ENCODE results near the gene NFE2. TPM values are rescaled to one million over a fixed set of nuclear protein-coding genes. Genes with fewer than 3 reads are reported as not detected.

The NFE2 gene
- total RNA-seq, 1 donor, result 9.4 TPM

GRCh38 chr12:54257332-54257731, 43.5 kb downstream of the NFE2 start:
- H3K4me1 ChIP-seq (ENCODE audit: insufficient read depth, low read length), result peaks cover 27% of the 10 kb centered on the region
- no peaks in the 10 kb centered on the region for H3K9me3 ChIP-seq (ENCODE audit: low read depth, low read length)
- no peaks in the 10 kb centered on the region for H3K27me3 ChIP-seq (ENCODE audit: insufficient read depth, low read length)
- no peak overlapping the region for H3K4me3 ChIP-seq (ENCODE audit: low read length)

GRCh38 chr12:54253240-54253639, 47.6 kb downstream of the NFE2 start:
- H3K9me3 ChIP-seq (ENCODE audit: low read depth, low read length), result no peaks in the 10 kb centered on the region
- H3K4me1 ChIP-seq (ENCODE audit: insufficient read depth, low read length), result peaks cover 7% of the 10 kb centered on the region
- H3K27me3 ChIP-seq (ENCODE audit: insufficient read depth, low read length), result no peaks in the 10 kb centered on the region
- H3K4me3 ChIP-seq (ENCODE audit: low read length), result no peak overlapping the region

- peaks cover 7% of the 10 kb centered on the region for H3K4me1 ChIP-seq (ENCODE audit: insufficient read depth, low read length)
- no peak overlapping the region for H3K4me3 ChIP-seq (ENCODE audit: low read length)
- no peaks in the 10 kb centered on the region for H3K27me3 ChIP-seq (ENCODE audit: insufficient read depth, low read length)
- H3K9me3 ChIP-seq (ENCODE audit: low read depth, low read length), result no peaks in the 10 kb centered on the region
These were observed 49.0 kb downstream of the NFE2 start for GRCh38 chr12:54251667-54252284.

GRCh38 chr12:54249489-54249888, 51.3 kb downstream of the NFE2 start:
- H3K27me3 ChIP-seq (ENCODE audit: insufficient read depth, low read length), result no peaks in the 10 kb centered on the region
- no peak overlapping the region for H3K4me3 ChIP-seq (ENCODE audit: low read length)
- H3K4me1 ChIP-seq (ENCODE audit: insufficient read depth, low read length), result peaks cover 7% of the 10 kb centered on the region
- H3K9me3 ChIP-seq (ENCODE audit: low read depth, low read length), result no peaks in the 10 kb centered on the region

- no peaks in the 10 kb centered on the region for H3K9me3 ChIP-seq (ENCODE audit: low read depth, low read length)
- no peak overlapping the region for H3K4me3 ChIP-seq (ENCODE audit: low read length)
- H3K4me1 ChIP-seq (ENCODE audit: insufficient read depth, low read length), result peaks cover 4% of the 10 kb centered on the region
- no peaks in the 10 kb centered on the region for H3K27me3 ChIP-seq (ENCODE audit: insufficient read depth, low read length)
These were observed 54.7 kb downstream of the NFE2 start for GRCh38 chr12:54246011-54246641.

Other genes with a start within 250 kb of the NFE2 start
- 0.42 TPM for gene HOXC4, start 247.2 kb downstream of the NFE2 start, total RNA-seq
- gene SMUG1, start 112.0 kb downstream of the NFE2 start, total RNA-seq, result 3.3 TPM
- gene CBX5, start 20.9 kb downstream of the NFE2 start, total RNA-seq, result 16.0 TPM
- gene HNRNPA1, start 20.3 kb downstream of the NFE2 start, total RNA-seq, result 766 TPM
- gene COPZ1, start 24.1 kb upstream of the NFE2 start, total RNA-seq, result 34.1 TPM
- gene GPR84, start 63.5 kb upstream of the NFE2 start, total RNA-seq, result 49.4 TPM
- 30.4 TPM for gene ZNF385A, start 83.7 kb upstream of the NFE2 start, total RNA-seq
- 168 TPM for gene ITGA5, start 118.3 kb upstream of the NFE2 start, total RNA-seq
- 1.8 TPM for gene GTSF1, start 172.6 kb upstream of the NFE2 start, total RNA-seq
- gene NCKAP1L, start 196.7 kb upstream of the NFE2 start, total RNA-seq, result 160 TPM
- 7.0 TPM for gene PDE1B, start 248.6 kb upstream of the NFE2 start, total RNA-seq

Measured in mononuclear cell (primary cell).